ENCODE data around the gene MSLN. TPM values are rescaled to one million over a fixed set of nuclear protein-coding genes. Genes with fewer than 3 reads are reported as not detected.

The MSLN gene
- not detected in 2 replicates for total RNA-seq

DNA sequence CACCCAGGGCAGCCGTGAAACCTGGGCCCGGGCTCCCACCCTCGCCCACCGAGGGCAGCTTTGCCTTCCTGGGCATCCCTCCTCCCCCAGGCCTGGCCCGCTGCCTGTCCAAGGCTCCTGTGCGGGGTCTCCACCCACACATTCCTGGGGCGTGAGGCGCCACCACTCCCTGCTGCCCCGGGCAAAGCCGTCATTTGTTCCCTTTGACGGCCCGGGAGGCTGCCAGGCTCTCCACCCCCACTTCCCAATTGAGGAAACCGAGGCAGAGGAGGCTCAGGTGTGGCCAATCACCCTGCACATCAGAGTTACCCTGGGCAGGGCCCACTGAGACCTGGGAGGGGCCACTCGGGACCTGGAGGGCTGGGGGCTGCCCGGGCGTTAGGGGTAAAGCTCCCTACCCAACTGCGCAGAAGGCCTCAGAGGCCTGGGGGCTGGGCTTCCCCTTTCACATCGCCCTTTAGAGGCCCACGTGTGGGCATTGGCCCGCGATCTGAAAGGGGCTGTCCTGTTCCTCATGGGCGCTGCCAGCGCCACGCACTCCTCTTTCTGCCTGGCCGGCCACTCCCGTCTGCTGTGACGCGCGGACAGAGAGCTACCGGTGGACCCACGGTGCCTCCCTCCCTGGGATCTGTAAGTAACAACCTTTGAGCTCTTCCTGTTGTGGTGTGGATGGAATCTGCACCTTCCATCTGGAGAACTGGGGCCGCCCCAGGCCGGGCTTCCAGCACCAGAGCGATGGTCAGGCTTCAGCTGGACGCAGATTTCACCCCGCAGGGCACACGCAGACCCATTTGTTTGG lies at the start of gene MSLN:
Gene MSLN, plus strand, starts transcription at position 190 of the 799 bp plus-strand sequence. CDS start 1,947 bp downstream, outside the sequence.

DNA sequence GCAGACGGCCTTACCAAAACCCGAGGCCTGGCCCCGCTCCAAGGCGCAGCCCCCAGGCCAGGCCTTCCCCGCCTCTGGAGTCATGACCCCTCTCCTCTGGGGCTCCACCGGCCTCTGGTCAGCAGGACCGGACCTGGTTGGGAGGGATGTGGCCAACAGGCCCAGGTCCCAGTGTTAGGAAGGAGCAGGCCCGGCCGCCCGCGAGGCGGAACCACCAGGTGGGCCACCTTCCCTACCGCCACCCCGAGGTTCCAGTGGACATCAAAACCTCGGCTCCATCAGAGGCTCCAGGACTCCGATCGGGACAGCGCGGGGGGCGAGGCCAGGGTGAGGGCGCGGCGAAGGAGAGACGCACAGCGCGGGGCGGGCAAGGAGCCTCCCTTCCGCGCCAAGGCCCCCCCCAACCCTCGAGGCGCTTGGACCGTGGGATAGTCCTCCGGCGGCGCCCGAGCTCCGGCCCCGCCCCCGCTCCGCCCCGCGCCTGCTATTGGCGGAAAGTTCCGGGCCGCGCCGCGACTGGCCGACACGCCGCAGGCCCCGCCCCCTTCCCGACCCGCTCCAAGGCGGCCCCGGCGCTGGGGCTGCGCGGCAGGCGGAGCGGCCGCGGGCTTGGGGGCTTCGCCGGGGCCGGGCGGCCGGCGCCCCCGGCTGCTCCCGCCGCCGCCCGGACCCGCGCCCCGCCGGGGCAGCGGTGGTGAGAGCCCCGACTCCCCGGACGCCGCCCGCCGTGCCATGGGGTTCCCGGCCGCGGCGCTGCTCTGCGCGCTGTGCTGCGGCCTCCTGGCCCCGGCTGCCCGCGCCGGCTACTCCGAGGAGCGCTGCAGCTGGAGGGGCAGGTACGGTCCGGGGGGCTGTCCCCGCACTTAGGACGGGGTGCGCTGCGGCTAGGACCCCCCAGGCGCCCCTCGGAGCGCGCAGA lies 45.7 kb upstream of the MSLN start, which contains the start of gene METRN:
Gene METRN, plus strand, starts transcription at position 561 of the 919 bp plus-strand sequence. Its CDS starts 172 bp downstream, at position 733.

DNA sequence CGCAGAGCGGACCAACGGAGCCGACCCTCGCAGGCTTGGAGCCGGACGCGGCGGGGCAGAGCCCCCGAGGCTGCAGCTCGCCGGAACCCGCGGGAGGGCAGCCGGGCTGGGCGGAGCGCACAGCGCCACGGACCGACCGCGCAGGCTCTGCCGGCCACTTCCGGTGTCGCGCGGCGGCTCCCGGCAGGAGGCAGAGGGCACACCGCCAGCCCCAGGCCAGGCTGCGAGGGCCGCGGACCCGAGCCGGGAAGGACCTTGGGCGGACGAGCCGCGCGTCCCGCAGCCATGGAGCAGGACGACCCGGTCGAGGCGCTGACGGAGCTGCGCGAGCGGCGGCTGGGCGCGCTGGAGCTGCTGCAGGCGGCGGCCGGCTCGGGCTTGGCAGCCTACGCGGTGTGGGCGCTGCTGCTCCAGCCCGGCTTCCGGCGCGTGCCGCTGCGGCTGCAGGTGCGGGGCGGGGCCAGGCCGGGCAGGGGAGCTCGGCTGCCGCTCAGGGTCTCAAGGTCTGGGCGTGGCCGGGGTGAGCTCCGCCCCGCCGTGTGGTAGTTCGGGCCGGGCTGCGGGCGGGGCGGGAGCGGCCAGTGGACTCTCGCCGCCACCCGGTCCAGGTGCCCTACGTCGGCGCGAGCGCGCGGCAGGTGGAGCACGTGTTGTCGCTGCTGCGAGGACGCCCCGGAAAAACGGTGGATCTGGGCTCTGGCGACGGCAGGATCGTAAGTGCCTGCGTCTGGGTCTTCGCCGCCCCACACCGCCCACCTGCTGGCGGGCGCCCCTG lies 39.4 kb upstream of the MSLN start, which contains the start of gene ANTKMT:
Gene ANTKMT, plus strand, starts transcription at position 157 of the 775 bp plus-strand sequence. Its CDS starts 129 bp downstream, at position 286.

DNA sequence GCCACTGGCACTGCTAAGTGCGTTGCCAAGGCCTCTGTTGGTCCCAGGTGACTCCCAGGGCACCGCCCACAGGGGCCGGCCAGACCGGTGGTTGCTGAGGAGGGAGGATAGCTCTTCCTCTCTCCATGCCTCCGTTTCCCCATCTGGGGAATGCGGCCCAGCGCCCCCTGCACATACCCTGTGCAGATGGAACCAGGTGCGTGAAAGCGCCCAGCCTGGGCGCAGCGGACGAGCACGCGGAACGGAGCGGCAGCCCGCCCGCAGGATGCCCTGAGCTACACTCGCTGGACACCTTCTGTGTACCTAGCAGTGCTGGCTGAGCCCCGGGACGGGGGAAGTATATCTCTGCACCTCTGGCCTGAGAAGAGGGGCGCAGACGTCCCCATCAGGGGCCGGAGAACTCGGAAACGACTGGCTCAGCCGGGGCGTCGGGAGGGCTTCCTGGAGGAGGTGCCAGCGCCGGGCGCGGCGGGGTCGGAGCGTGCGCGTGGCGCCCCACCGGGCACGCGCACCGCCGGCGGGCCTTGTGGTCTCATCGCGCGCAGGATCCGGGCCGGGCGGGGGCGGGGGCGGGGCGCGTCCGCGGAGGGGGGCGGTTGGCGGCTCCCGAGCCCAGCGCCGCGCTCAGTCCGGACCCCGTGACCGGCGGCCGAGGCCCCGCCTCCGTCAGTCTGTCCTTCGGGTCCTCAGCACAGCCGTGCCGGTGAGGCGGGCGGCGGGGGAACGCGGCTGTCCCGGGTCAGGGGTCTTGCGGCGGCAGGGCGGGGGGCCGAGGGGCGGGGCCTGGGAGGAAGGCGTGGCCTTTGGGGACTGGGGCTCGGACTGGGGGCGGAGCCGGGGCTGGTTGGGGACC lies 33.9 kb upstream of the MSLN start, which contains the start of the genes CCDC78 and HAGHL:
Gene CCDC78, minus strand, starts transcription at position 6 of the 853 bp plus-strand sequence. CDS start 76 bp downstream, outside the sequence.
Gene HAGHL, plus strand, starts transcription at position 669 of the 853 bp plus-strand sequence. CDS start 404 bp downstream, outside the sequence.

DNA sequence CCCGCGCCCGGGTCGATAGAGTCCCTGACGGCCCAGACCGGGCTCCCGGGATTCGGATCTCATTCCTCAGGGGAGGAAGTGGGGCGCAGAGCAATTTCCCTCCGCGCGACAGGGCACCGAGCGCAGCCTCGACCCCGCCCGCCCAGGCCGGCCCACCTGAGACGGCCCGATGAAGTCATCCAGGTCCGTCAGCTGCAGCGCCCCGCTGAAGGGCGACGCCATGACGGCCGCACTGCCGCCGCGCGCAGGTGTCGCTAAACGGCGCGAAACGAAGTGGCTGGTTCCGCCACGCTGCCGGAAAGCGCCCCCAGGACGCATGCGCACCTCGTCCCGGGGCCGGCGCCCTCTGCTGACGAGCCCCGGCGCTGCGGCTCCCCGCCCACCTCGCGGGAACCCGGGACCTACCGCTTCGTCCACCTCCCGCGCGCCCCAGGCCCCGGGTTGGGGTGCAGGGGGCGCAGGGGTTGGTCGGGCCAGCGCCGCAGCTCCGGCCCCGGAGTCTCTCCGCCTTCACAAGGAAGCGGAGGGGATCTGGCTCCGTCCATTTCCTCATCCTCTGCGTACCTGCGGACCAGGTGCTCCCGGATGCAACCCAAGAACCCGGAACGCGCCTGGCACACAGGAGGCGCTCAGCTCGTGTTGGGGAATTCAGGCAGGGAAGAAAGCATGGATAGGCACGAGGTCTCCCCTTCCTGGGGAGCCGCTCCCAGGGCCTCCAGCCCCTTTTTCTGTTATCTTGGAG lies 19.6 kb upstream of the MSLN start, which contains the start of gene CIAO3:
Gene CIAO3, minus strand, starts transcription at position 234 of the 742 bp plus-strand sequence. Its CDS starts 12 bp downstream, at position 222.

DNA sequence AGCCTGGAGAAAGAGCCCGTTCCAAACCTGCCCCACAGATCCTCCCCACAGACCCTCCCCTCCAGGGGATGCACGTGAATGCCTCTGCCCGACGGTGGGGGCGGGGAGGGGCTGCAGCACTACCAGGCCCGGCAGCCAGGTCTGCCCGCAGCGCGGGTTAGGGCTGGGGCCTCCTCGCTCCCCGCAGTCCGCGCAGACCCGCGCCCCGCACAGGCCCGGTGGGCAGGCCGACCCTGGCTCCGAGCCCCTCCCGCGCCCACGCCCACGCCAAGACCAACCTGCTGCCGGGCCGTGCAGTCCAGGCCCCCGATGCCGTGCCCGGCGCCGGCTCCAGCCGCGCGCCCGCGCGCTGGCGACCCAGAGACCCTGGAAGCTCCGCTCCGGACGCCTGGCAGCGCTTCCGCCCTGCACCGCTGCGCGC lies 27.5 kb downstream of the MSLN start, which contains the start of gene RPUSD1:
Gene RPUSD1, minus strand, starts transcription at position 404 of the 421 bp plus-strand sequence. CDS start 644 bp downstream, outside the sequence.

DNA sequence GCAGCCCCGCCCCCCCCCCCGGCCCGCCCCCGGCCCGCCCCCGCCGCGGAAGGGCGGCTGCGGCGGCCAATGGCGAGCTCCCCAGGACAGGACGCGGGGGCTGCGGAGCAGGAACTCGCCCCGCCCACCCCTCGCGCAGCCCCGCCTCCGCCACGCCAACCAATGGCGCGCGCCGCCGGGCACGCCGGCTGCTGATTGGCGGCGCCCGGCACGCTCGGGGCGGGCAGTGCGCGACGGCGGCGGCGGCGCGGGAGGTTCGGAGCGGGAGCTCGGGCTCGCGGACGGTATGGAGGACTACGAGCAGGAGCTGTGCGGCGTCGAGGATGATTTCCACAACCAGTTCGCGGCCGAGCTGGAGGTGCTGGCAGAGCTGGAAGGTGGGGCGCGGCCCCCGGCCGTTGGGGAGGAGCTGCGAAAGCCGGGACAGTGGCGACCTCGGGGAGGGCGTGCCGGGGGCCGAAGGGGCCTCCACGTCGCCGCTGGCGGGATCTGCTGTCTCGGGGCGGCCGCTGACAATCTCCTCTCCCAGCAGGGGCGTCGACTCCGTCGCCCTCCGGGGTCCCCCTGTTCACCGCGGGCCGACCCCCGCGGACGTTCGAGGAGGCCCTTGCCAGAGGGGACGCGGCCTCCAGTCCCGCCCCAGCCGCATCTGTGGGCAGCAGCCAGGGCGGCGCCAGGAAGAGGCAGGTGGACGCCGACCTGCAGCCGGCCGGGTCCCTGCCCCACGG lies 28.0 kb downstream of the MSLN start, which contains the start of gene CHTF18:
Gene CHTF18, plus strand, starts transcription at position 222 of the 728 bp plus-strand sequence. Its CDS starts 65 bp downstream, at position 287.

DNA sequence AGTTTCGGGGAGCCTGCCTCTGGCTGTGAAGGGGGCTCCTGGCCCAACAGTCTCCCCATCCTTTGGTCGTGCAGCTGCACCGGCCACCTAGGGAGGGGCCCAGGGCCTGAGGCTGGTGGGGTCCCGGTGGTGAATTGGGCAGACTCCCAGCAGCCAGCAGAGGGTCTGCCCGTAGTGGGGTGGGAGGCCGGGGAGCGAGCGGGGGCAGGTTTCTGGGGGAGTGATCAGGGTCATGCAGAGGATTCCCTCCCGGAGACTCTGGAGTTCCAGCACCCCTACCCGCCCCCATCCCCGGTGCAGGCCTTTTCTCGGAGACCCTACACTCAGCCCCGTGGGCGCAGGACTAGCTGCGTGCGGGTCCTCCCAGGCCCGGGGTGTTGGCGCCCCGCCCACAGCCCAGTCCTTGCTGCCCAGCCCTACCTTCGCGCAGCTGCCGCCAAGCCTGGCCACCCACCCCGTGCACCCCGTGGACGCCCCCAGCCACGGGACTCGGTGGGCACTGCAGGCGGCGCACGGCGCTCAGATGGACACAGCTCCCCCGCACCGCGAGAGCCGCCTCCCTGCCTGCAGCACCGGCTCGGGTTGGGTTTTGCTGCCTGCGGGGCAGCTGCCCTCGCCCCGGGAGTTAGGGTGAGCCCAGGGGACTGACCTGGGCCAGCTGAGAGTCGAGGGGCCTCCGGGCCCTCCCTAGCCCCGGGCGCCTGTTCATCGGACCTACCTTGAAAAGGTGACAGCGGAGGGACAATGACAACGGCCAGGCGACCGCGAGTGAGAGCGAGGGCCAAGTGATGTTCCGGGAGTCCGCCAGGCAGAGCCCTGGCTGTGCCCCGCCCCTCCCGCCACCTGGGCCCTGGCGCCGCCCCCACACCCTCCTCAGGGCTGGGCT lies 39.7 kb downstream of the MSLN start, which contains the start of gene GNG13:
Gene GNG13, minus strand, starts transcription at position 787 of the 886 bp plus-strand sequence. CDS start 1,657 bp downstream, outside the sequence.

Other genes starting within 250 kb of the MSLN start
- gene CAPN15, start 233.0 kb upstream of the MSLN start, total RNA-seq, result 30.2 and 41.9 TPM in 2 replicates
- under 0.01 TPM in 1 of 2 replicates, not detected in the other for gene PRR35, start 200.3 kb upstream of the MSLN start, total RNA-seq
- 1.6 and 2.0 TPM in 2 replicates for gene NHLRC4, start 193.7 kb upstream of the MSLN start, total RNA-seq
- 23.1 and 24.2 TPM in 2 replicates for gene PIGQ, start 190.8 kb upstream of the MSLN start, total RNA-seq
- 8.4 and 11.1 TPM in 2 replicates for gene RAB40C, start 170.7 kb upstream of the MSLN start, total RNA-seq
- 0.15 TPM in 1 of 2 replicates, not detected in the other for gene WFIKKN1, start 129.7 kb upstream of the MSLN start, total RNA-seq
- 68.7 and 115 TPM in 2 replicates for gene METTL26, start 124.4 kb upstream of the MSLN start, total RNA-seq
- gene MCRIP2, start 118.9 kb upstream of the MSLN start, total RNA-seq, result 22.6 and 23.7 TPM in 2 replicates
- gene WDR90, start 111.4 kb upstream of the MSLN start, total RNA-seq, result 8.8 and 9.4 TPM in 2 replicates
- 32.1 and 35.7 TPM in 2 replicates for gene RHOT2, start 92.6 kb upstream of the MSLN start, total RNA-seq
- 0.30 and 0.65 TPM in 2 replicates for gene RHBDL1, start 85.1 kb upstream of the MSLN start, total RNA-seq
- gene STUB1, start 80.3 kb upstream of the MSLN start, total RNA-seq, result 139 and 144 TPM in 2 replicates
- 22.0 and 29.6 TPM in 2 replicates for gene JMJD8, start 76.4 kb upstream of the MSLN start, total RNA-seq
- gene WDR24, start 70.3 kb upstream of the MSLN start, total RNA-seq, result 2.6 TPM in 2 replicates
- 0.32 TPM in 1 of 2 replicates, not detected in the other for gene FBXL16, start 54.9 kb upstream of the MSLN start, total RNA-seq
- 15.5 and 41.9 TPM in 2 replicates for gene METRN, start 45.6 kb upstream of the MSLN start, total RNA-seq
- 38.3 and 43.9 TPM in 2 replicates for gene ANTKMT, start 39.6 kb upstream of the MSLN start, total RNA-seq
- 0.15 and 1.3 TPM in 2 replicates for gene CCDC78, start 34.3 kb upstream of the MSLN start, total RNA-seq
- gene HAGHL, start 33.6 kb upstream of the MSLN start, total RNA-seq, result 3.6 and 12.0 TPM in 2 replicates
- gene CIAO3, start 19.7 kb upstream of the MSLN start, total RNA-seq, result 27.3 and 33.6 TPM in 2 replicates
- 35.4 and 37.1 TPM in 2 replicates for gene RPUSD1, start 27.6 kb downstream of the MSLN start, total RNA-seq
- 13.6 and 22.2 TPM in 2 replicates for gene CHTF18, start 27.9 kb downstream of the MSLN start, total RNA-seq
- not detected in 2 replicates for gene GNG13, start 40.0 kb downstream of the MSLN start, total RNA-seq
- gene LMF1, start 210.2 kb downstream of the MSLN start, total RNA-seq, result 3.3 and 15.9 TPM in 2 replicates
- gene SOX8, start 221.0 kb downstream of the MSLN start, total RNA-seq, result 0.30 and 0.65 TPM in 2 replicates

Data from epithelial cell of umbilical artery (primary cell).